ENCODE data around the gene ORM2.

Gene ORM2

DNA sequence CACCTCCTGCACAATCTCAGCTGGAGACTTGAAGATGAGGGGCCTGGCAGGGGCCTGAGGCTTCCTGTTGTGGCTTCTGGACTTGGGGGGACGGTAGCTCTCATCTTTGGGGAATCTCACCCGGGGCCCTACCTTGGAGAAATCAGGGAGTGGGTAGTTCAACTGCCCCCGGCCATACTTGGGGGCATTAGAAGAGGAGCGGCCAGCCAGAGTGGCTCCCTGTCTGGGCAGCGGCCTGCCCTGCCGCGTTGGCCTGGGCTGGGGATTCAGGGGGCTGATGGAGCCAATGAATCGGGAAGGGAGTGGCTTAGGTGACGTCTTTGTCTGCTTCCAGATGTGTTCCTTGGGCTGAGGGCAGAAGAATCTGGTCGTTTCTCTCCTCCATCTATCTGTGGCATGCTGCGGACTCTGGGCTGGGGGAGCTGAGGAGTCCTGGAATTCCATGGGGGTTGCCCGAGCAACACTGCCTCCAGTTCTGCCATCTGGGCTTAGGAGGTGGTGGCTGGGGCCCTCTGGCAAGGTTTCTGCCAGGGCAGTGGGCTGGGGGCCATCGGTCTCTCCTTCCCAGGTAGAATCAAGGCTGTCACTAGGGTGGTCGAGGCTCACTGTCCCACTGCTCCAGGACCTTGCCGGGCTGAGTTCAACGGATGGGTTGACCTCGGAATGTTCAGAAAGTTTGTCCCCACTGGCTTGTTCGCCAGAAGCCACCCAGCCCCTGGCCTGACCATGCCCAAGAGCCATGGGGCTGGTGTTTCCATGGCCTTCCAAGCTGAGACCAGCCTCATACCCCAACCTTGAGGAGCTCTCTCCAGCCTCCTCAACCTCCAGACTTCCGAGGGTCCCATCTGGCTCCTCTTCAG, 47.1 kb downstream of the ORM2 start:
- TF ChIP-seq, protein P1, sequence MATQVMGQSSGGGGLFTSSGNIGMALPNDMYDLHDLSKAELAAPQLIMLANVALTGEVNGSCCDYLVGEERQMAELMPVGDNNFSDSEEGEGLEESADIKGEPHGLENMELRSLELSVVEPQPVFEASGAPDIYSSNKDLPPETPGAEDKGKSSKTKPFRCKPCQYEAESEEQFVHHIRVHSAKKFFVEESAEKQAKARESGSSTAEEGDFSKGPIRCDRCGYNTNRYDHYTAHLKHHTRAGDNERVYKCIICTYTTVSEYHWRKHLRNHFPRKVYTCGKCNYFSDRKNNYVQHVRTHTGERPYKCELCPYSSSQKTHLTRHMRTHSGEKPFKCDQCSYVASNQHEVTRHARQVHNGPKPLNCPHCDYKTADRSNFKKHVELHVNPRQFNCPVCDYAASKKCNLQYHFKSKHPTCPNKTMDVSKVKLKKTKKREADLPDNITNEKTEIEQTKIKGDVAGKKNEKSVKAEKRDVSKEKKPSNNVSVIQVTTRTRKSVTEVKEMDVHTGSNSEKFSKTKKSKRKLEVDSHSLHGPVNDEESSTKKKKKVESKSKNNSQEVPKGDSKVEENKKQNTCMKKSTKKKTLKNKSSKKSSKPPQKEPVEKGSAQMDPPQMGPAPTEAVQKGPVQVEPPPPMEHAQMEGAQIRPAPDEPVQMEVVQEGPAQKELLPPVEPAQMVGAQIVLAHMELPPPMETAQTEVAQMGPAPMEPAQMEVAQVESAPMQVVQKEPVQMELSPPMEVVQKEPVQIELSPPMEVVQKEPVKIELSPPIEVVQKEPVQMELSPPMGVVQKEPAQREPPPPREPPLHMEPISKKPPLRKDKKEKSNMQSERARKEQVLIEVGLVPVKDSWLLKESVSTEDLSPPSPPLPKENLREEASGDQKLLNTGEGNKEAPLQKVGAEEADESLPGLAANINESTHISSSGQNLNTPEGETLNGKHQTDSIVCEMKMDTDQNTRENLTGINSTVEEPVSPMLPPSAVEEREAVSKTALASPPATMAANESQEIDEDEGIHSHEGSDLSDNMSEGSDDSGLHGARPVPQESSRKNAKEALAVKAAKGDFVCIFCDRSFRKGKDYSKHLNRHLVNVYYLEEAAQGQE (IDR thresholded peaks at IDR 0.05; ENCODE audit: insufficient read depth in 1 of 2, low read depth in 2 of 2, low read length in 2 of 2): no peak
- no peak for TF ChIP-seq TAF1 (IDR thresholded peaks at IDR 0.05; ENCODE audit: borderline replicate concordance, insufficient read depth, low read length)
- TF ChIP-seq SIN3A (IDR thresholded peaks at IDR 0.05; ENCODE audit: borderline replicate concordance, insufficient read depth, low read length): no peak
- TF ChIP-seq FOXP2 (optimal IDR thresholded peaks at IDR 0.05; ENCODE audit: borderline replicate concordance, extremely low read depth, extremely low read length, insufficient read depth): no peak
- TF ChIP-seq POLR2AphosphoS5 (IDR thresholded peaks at IDR 0.05; ENCODE audit: low read depth, low read length): no peak

DNA sequence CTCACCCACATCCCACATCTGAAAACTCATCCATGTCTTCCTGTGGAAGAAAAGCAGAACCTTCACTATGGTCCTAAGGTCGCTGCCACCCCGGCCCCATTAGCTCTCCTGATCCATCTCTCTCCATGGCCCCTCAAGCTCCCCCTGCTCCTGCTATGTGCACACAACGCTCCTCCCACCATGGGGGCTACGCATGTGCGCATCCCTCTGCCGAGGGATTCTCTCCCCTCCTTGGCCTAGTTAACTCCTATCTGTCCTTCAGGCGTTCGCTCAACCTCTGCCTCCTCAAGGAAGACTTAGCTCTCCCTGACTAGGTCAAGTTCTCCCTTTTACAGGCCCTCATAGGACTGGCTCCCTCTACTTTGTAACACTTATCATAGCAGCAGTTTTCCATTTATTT, 48.3 kb downstream of the ORM2 start:
- TF ChIP-seq TAF1 (IDR thresholded peaks at IDR 0.05; ENCODE audit: borderline replicate concordance, insufficient read depth, low read length) (no peak), FOXP2 (optimal IDR thresholded peaks at IDR 0.05; ENCODE audit: borderline replicate concordance, extremely low read depth, extremely low read length, insufficient read depth) (no peak), POLR2AphosphoS5 (IDR thresholded peaks at IDR 0.05; ENCODE audit: low read depth, low read length) (no peak), SIN3A (IDR thresholded peaks at IDR 0.05; ENCODE audit: borderline replicate concordance, insufficient read depth, low read length) (no peak)
- TF ChIP-seq, protein P1 (IDR thresholded peaks at IDR 0.05; ENCODE audit: insufficient read depth in 1 of 2, low read depth in 2 of 2, low read length in 2 of 2): no peak

DNA sequence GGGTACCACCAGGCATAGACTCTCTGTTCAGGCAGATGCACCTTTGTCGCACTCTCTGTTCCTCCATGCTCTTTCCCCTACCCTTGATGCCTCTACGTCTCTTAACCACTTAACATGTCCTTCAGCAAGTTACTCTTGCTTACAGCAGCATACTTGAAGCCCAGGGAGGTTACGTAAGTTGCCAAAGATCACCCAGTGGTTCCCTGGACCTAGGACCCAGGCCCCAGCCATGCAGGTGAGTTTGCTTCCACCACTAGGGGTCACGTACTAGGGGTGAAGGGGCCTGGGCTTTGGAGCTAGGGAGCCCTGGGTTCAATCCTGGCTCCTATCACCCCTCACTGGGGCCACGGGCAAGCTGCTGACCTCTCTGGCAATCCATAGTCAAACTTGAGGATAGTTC, 49.2 kb downstream of the ORM2 start:
- TF ChIP-seq SIN3A (IDR thresholded peaks at IDR 0.05; ENCODE audit: borderline replicate concordance, insufficient read depth, low read length) (no peak), TAF1 (IDR thresholded peaks at IDR 0.05; ENCODE audit: borderline replicate concordance, insufficient read depth, low read length) (no peak), POLR2AphosphoS5 (IDR thresholded peaks at IDR 0.05; ENCODE audit: low read depth, low read length) (no peak), FOXP2 (optimal IDR thresholded peaks at IDR 0.05; ENCODE audit: borderline replicate concordance, extremely low read depth, extremely low read length, insufficient read depth) (no peak)
- TF ChIP-seq, protein P1 (IDR thresholded peaks at IDR 0.05; ENCODE audit: insufficient read depth in 1 of 2, low read depth in 2 of 2, low read length in 2 of 2): no peak

Measured in PFSK-1 (cell line).